HG03135 (cell line): ENCODE data around the gene IPO4.

Source experiments
- ATAC-seq: cut with Tn5 transposase; IDR thresholded peaks from one replicate; pipeline ENCODE4 v1.9.1; 2021; ENCODE audit warnings: mild to moderate bottlenecking, moderate library complexity; ENCODE audit not compliant: unreplicated experiment

Gene IPO4

DNA sequence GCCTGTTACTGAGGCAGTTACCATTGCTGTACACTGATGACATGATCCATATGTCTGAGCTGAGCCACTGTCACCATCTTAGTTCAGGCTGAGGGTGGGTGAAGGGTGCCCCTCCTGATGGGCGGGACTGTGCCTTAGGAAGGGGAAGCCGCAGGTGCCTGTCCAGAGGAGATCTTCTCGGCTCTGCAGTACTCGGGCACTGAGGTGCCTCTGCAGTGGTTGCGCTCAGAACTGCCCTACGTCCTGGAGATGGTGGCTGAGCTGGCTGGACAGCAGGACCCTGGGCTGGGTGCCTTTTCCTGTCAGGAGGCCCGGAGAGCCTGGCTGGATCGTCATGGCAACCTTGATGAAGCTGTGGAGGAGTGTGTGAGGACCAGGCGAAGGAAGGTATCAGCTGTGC, 37.6 kb downstream of the IPO4 start:
- ATAC-seq, result no peak

DNA sequence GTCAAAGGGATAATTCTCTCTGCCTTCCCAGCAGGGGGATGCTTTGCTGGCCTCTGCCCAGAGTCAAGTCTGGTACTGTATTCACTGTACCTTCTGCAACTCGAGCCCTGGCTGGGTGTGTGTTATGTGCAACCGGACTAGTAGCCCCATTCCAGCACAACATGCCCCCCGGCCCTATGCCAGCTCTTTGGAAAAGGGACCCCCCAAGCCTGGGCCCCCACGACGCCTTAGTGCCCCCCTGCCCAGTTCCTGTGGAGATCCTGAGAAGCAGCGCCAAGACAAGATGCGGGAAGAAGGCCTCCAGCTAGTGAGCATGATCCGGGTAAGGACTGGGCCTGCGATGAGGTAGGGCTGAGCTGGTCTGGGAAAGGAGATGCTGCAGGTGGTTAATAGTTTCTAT, 38.0 kb downstream of the IPO4 start:
- ATAC-seq, result no peak

DNA sequence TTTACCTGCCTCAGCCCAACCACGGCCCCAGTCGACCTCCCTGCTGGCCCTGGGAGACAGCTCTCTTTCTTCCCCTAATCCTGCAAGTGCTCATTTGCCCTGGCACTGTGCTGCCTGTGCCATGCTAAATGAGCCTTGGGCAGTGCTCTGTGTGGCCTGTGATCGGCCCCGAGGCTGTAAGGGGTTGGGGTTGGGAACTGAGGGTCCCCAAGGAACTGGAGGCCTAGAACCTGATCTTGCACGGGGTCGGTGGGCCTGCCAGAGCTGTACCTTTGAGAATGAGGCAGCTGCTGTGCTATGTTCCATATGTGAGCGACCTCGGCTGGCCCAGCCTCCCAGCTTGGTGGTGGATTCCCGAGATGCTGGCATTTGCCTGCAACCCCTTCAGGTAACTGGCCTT, 38.6 kb downstream of the IPO4 start:
- no peak for ATAC-seq

DNA sequence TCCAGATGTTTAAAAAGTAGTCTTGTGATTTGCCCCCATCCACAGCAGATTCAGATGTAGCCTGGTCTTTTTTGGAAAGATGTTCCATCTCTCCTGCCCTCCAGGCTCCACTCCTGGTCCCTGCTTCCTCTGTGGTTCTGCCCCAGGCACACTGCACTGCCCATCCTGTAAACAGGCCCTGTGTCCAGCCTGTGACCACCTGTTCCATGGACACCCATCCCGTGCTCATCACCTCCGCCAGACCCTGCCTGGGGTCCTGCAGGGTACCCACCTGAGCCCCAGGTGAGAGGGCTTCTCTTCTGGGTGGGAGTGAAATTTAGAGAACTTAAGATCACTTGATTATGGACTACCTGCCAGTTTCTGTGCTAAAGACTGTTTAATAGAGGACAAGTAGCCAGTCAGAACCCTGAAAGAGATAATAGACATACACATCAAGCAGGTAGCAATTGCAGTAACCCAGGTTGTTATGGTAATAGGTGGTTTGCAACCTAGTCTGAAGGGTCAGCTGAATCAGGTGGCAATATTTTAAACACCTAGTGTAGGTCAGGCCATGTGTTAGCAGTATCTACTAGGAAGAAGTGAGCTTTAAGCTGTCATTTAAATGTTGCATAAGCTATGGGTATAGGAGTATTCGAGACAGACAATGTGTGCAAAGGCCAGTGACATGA, 39.2 kb downstream of the IPO4 start:
- no peak for ATAC-seq

DNA sequence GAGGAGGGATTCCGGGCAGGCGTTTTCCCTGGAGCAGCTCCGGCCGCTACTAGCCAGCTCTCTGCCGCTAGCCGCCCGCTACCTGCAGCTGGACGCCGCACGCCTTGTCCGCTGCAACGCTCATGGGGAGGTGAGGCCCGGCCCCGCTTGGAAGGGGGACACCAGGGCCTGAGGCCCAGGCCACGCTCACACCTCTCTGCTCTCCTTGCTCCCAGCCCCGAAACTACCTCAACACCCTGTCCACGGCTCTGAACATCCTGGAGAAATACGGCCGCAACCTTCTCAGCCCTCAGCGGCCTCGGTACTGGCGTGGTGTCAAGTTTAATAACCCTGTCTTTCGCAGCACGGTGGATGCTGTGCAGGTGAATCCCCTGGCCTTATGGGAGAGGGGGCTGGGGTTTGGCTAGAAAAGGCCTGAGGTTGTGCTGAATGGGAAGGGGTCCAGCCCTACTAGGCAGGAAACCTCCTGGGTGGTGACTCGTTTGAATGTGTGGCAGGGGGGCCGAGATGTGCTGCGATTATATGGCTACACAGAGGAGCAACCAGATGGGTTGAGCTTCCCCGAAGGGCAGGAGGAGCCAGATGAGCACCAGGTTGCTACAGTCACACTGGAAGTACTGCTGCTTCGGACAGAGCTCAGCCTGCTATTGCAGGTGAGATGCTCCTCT, 40.7 kb downstream of the IPO4 start:
- no peak for ATAC-seq

DNA sequence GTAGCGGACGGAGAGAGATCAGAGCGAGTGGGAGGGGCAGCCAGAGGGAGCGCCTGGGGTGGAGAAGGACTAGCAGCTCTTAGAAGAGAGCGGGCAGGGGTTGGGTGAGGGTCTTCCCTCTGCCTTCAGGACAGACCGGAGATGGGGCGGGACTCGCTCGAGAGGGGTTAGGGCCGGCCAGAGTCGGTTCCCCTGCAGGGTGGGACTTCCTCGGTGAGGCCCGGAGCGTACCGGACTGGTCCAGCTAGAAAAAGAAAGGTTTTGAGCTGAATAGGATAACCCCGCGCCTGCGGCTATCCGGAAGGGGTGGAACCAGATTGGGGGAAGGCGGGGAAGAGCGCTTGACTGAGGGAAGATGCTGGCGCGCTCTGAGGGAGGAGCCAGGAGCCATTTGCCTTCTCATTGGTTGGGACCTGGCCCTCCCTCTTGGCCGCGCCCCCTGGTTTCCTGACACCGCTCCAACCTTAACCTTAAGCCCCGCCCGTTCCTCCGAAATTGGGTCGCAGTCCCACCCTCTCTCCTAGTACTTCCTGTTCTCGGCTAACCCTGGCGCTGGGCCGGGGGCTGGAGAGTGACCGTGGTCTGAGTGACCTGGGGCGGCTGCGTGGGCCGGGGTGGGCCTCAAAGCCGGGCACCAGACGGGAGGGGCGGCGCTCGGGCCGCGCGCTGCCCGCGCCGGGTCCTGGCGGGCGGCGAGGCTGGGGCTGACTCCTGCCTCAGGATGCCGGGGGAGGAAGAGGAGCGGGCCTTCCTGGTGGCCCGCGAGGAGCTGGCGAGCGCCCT, 41.4 kb downstream of the IPO4 start, which contains the start of gene RNF31:
TSS of gene RNF31 (plus strand) at position 521 of the 783 bp plus-strand sequence. CDS start at position 722, 201 bp downstream.
- ATAC-seq, result peak; percentile 79

DNA sequence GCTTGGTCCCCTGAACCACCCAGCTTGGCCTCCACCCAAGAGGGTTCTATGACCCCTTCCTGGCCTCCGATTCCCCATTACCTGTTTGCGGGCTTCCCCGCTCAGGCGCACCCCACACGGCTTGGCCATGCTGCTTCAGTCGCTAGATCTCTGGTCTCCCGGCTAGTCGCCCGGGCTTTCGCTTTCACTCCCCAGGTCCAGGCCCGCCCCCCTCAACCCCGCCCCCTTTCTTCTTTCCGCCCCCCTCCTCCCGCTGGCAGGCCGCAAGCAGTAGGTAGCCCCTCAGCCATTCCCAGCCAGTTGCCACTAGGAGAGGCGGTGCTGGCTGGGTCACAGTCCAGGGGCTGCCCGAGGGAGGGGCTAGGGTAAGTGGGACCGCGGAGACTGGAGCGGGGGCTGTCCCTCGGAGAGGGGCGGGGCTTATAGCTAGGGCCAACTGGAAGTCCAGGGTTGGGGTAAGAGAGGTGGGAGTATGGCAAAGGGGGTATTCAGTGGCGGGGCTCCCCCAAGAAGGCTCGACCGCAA, 42.1 kb downstream of the IPO4 start, which contains the start of gene PSME2:
TSS of gene PSME2 (minus strand) at position 158 of the 525 bp plus-strand sequence. CDS start at position 129, 29 bp downstream.
- peak; percentile 59 for ATAC-seq

DNA sequence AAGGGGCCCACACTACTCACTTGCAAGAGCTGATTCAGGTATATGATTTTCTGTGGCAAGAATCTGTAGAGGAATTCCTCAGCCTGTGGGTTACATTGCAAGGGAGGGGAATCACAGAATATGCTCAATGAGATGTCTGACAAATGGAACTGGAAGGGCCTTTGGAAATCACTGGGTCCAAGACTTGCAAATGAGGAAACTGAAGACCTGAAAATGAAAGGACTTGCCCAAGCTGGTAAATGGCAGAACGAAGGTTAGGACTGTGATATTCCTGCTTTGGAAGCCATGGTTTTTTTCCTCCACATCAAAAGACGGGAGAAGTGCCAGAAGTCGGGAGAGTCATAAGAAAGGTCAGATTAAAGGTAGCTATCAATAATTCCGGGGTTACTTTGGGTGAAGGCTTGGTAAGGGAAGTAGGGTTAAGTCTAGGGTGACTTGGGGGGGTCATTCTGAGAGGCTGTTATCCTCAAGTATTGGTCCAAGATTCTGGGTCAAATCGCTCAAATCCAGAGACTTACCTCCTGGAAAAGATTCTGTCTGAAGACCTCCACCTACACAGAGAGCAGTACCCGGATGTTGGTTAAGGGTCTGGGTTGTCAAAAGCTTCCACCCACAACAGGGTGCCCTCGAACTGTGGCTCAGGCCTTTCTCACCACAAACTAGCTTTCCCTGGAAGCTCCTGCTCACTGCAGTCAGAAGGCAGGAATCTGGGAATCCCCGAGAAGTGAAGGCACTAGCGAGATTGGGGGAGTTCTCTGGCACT, 42.7 kb downstream of the IPO4 start:
- ATAC-seq, result no peak

DNA sequence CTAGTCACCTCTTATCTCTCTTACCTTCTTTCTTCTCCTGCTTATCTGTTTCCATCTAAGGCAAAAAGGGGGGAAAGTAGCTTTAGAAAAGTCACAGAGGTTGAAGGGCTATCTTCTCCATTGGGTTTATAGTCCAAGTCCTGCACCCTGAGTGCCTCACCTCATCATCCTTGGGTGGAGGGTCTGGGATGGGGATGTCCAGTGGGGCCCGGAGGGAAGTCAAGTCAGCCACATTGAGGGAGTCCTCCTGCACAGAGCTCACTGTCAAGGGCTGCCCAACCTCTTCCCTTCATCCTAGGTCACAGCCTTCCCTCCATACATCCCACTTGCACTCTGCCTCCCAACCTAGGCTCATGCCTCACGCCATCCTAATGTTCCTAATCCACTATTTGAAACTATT, 43.4 kb downstream of the IPO4 start:
- no peak for ATAC-seq

DNA sequence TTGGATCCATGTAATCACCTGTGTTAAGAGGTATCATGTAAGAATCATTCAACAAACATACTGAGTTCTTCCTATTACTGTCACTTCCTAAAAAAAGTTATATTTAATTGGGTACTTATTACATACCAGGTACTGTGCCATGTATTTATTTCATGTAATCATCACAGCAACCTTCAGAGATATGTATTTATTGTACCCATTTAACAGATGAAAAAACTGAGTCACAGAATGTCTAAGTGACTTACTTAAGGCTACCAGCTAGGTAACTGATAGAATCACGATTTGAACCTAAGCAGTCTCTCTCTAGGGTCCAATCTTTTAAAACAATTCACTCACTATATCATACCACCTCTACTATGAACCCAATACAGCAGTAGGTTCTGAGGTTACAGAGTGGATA, 44.2 kb downstream of the IPO4 start:
- ATAC-seq, result no peak

DNA sequence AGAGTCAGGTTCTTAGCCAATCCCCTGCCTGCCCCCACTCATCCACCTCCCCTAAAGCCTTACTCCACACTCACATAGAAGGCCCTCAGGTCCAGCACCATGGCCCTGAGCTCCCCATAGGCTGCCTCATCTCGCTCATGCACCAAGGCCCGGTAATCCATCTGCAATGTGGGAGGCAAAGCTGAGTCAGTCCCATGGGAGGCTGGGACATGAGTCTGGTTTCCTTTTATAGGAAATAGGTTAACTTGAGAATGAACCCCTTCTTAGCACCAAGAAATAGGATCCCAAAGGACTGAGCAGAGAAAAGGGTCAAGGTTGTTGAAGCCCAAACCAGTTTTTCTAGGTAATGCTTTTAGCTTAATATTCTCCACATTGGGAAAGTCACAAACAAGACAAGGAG, 45.1 kb downstream of the IPO4 start:
- ATAC-seq, result no peak

DNA sequence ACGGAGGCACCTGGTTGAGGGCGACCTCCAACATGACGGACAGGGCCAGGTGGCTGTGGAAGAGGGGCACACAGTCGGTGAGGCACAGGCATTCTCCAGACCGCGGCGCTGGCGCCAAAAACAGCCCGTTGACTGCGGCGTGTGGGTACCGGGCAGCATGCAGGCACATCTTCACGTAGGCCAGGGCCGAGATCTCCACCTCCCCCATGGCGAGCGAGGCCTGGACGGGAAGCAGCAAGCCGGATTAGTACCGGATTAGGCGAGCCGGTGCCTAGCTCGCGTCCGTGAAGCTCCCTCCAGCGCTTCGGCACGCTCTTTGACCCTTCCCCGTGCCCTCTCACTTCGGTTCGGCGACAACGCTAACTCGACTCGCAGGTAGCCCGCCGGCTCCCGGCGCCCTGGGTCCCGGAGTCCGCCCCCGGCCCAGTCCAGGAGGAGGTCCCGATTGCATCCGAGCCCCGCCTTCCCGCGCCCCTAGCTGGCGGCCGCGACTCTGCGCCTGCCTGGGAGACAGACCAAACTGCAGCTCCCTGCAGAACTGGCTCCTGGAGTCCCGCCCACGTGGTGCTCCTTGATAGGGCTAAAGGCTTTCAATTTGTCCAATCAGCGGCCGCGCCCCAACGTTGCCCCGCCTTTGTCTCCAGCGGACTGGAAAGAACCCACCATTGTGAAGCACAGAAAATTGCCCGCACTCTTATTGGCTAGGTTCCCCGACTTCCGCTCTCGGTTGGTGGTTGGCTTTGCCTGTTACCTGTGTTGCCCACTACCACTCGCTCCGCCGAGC, 47.3 kb downstream of the IPO4 start, which contains the start of gene EMC9:
TSS of gene EMC9 (minus strand) at position 495 of the 784 bp plus-strand sequence. CDS start at position 208, 287 bp downstream.
- peak; percentile 78 for ATAC-seq

DNA sequence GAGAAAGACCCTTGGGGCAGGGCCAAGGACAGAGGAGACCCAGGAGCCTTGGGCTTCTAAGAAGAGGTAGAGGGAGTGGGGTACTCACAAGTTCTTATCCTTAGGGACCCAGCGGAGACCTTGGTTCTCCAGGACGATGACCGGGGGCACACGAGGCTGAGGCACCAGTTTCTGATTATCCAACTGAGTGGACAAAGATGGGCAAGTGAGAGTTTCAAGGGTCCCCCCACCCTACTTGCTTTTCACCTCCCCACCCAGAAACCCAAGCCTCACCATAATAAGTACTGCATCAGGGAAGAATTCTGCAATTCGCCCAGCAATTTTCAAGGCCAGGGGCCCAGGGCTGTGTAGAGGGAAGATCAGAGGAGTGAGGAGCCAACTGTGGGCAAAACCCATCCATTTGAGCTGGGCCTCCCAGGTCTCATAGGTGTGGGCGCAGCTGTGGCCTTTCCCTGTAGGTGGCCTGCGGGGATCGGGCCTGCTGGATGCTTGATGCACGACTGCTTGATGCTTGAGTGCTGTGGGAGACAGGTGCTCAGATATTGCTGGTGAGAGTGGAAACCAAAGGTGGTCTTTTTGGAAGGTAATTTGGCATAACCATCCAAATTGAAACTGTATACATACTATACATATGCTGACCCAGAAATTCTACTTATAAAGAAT, 49.2 kb downstream of the IPO4 start:
- no peak for ATAC-seq

DNA sequence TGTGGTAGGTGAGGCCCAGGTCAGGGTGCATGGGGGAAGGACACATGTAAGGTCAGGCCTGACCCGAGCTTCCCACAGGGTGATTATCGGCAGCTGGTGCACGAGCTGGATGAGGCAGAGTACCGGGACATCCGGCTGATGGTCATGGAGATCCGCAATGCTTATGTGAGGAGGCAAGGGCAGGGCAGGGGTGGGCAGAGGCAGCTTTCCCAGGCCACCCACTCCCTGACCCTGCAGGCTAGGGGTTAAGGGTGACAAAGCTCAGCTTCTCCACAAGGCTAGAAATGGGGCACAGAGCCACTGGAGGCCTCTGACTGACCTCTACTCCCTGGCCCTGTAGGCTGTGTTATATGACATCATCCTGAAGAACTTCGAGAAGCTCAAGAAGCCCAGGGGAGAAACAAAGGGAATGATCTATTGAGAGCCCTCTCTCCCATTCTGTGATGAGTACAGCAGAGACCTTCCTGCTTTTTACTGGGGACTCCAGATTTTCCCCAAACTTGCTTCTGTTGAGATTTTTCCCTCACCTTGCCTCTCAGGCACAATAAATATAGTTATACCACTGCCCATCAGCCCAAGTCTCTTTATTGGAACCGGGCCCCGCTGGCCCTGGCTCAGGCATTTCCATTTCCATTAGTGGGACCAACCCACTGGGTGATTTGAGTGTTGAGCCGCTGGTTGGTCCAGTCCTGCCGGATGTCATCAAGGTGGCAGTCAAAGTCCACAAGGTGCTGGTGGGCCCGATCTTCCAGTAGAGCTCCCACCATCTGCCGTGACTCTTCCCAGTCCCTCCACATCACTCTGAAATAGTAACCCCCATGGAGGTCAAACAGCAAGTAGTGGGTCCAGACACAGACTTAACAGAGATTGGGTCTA, 50.0 kb downstream of the IPO4 start:
- ATAC-seq, result no peak

DNA sequence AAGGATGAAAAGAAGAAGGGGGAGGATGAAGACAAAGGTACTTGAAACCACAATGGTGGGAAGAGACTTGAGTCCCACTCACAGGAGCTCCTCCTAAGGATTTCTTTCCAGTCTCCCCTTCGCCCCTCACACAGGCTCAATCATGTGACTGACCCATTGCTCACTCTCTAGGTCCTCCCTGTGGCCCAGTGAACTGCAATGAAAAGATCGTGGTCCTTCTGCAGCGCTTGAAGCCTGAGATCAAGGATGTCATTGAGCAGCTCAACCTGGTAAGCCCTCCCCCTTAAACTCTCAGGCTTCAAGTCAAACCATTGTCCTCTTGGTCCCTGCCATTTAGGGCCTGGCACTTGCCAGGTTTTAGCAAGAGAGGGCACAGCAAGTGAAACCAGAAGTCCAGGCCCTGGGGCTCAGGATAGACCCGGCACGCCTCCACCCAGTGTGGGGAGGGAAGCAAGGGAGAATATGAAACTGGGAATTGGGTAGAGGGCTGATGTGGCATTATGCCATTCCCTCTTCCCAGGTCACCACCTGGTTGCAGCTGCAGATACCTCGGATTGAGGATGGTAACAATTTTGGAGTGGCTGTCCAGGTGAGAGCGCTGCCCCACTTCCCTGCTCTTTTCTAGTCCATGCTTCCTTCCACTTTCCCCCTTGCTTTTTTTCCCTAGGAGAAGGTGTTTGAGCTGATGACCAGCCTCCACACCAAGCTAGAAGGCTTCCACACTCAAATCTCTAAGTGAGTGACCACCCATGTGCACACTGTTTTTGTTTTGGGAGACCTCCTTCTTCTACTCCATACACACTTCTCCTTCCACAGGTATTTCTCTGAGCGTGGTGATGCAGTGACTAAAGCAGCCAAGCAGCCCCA, 50.9 kb downstream of the IPO4 start:
- no peak for ATAC-seq

DNA sequence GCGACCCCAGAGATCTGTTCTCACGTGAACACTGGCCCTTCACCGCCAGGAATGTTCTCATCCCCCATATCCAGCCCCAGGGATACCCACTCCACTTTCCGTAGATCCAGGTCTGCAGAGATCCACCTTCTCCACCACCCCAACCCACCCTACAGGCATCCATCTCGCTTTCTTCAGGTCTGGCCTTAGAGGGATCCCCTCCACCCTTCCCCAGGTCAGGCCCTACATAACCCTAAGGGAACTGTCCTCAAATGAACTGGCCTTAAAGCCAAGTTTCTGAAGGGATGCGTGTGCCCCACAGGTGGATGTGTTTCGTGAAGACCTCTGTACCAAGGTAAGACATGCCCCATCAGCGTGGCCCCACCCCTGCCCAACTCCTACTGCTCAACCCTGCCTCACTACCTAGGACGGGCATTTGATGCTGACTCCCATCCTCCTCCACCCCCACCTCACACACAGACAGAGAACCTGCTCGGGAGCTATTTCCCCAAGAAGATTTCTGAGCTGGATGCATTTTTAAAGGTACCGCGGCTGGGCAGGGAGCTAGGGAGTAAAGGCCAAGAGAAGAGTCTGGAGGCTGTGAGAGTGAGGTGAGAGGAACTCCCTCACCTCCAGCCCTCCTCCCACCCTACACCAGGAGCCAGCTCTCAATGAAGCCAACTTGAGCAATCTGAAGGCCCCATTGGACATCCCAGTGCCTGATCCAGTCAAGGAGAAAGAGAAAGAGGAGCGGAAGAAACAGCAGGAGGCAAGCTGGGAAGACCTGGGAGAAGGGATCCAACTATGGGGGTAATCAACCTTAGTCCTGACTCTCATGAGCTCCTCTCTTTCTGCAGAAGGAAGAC, 51.7 kb downstream of the IPO4 start:
- no peak for ATAC-seq
